ENCODE measurements around the gene MTSS2.

Gene MTSS2

DNA sequence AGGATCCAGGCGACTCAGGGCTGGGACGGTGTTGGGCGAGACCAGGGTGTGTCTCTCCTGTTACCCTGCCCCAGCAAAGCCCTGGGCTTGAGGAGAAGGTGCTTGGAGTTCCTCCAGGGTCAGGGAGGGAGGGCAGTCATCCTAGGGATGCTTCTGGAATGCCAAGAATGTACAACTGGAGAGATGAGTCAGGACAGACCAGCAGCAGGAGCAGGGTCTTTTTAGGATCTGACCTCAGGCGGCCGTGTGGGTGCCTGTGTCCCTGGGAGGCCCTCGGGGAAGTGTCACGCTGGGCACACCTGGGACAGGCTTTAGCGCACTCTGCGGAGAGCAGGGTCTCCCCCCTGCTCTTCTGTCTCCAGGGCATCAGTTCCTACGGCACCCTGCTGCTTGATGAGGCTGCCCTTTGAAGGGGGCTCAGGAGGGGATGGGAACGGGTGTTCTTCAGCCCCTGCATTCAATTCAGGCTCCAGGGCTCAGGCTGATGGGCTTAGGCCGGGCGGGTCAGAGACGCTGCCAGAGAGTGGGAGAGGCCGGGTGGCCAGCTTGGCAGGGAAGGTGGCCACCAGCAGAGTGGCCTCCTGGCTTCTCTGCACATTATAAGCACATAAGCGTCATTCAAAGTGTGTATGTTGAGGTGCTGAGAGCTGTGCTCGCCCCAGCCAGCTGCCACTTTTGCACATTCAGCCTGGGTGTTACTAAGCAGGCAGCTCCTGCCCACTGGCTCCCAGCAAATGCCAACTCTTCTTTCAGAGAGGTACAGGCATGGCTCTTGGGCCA lies 8.4 kb upstream of the MTSS2 start:
- no peak overlapping the region for H3K9ac ChIP-seq (ENCODE audit: low read length in 5 of 5)
- H3K36me3 ChIP-seq (ENCODE audit: control insufficient read depth in 5 of 5, insufficient read depth in 5 of 5, low read length in 5 of 5) = peaks cover 0 to 42% (median 7%) of the 10 kb centered on the region in 5 donors
- H3K27ac ChIP-seq (ENCODE audit: low read depth, low read length) = no peak overlapping the region
- peaks cover 21 to 85% (median 60%) of the 10 kb centered on the region in 5 donors for H3K4me1 ChIP-seq (ENCODE audit: control insufficient read depth in 5 of 5, insufficient read depth in 5 of 5, low read length in 5 of 5)
- H3K9me3 ChIP-seq (ENCODE audit: control insufficient read depth in 5 of 5, low read length in 5 of 5) = no peaks in the 10 kb centered on the region
- H3K4me3 ChIP-seq (ENCODE audit: low read depth in 1 of 5, low read length in 5 of 5) = no peak overlapping the region
- H3K27me3 ChIP-seq (ENCODE audit: control insufficient read depth in 5 of 5, insufficient read depth in 4 of 5, low read length in 5 of 5) = no peaks in the 10 kb centered on the region

DNA sequence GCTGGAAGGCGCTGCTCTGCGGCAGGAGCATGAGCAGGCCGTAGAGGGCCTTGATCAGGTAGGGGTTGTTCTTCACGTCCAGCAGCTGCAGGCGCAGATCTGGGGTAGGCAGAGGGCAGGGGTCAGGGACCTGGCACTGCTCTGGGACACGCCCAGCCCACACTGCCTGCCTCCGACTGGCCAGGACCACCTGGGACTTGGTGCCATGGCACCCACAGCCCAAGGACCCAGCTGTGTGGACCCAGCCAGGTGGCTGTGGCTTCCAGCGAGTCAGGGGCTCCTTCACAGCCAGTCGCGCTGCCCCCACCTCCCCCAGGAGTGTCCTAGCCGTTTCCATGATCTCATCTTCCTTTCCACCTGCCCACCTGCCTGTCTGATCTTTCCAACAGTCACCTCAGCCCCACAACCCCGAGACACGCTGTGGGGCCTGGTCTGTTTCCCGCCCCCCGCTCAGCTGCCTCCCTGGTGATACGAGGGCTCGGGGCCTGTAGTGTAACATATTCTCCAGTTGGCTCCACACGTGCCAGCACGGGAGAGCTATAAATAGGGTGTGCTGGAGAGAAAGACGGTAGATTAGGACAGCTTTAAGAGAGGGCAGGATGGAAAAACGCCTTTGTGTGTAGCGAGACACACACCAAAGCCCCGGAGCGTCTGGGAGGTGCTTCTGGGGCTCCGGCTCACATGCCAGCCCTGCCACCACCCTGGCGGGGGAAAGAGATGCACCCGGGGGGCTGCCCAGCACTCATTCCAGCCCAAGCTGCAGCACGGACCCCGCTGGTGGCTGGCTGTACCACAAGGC lies 7.2 kb upstream of the MTSS2 start:
- no peaks in the 10 kb centered on the region for H3K9me3 ChIP-seq (ENCODE audit: control insufficient read depth in 5 of 5, low read length in 5 of 5)
- H3K4me3 ChIP-seq (ENCODE audit: low read depth in 1 of 5, low read length in 5 of 5) = no peak overlapping the region
- peaks cover 0 to 31% (median 0%) of the 10 kb centered on the region in 5 donors for H3K36me3 ChIP-seq (ENCODE audit: control insufficient read depth in 5 of 5, insufficient read depth in 5 of 5, low read length in 5 of 5)
- H3K9ac ChIP-seq (ENCODE audit: low read length in 5 of 5) = peak overlapping the region in 1 of 5 donors; percentile 11
- H3K4me1 ChIP-seq (ENCODE audit: control insufficient read depth in 5 of 5, insufficient read depth in 5 of 5, low read length in 5 of 5) = peaks cover 26 to 97% (median 72%) of the 10 kb centered on the region in 5 donors
- H3K27me3 ChIP-seq (ENCODE audit: control insufficient read depth in 5 of 5, insufficient read depth in 4 of 5, low read length in 5 of 5) = no peaks in the 10 kb centered on the region
- H3K27ac ChIP-seq (ENCODE audit: low read depth, low read length) = peak overlapping the region; percentile 82

DNA sequence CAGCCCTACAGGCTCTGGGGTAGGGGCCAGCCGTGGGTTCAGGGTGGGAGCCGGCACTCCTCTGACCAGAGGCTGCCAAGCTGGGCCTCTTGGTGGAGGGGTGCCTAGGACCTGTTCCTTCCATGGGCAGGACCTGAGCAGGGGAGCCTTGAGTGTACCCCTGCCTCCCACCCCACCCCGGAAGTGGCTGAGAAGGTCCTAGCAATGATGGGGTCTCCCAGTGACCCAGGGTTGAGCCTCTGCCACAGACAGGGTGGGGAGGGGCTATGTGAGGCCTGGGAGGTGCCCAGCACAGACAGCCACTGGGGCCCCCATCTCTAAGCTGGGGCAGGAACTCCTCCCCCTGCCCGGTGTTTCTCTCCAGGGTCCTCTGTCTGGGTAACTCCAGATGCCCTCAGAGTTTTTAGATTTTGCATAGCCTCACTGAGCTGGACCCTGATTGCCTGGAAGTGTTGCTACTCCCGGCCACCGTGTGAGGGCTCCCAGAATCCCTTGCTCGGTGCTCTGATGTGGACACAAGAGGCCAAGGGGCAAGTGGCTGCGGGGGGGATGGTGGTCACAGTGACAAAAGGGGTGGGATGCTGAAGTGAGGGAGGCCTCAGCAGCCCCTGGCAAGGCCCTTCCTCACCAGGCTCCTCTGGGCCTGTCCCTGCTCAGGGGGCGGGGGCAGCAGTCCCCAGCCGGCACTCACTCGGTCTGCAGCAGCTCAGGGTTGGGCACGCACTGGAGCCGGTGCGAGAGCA lies 6.4 kb upstream of the MTSS2 start:
- peaks cover 28 to 98% (median 80%) of the 10 kb centered on the region in 5 donors for H3K4me1 ChIP-seq (ENCODE audit: control insufficient read depth in 5 of 5, insufficient read depth in 5 of 5, low read length in 5 of 5)

DNA sequence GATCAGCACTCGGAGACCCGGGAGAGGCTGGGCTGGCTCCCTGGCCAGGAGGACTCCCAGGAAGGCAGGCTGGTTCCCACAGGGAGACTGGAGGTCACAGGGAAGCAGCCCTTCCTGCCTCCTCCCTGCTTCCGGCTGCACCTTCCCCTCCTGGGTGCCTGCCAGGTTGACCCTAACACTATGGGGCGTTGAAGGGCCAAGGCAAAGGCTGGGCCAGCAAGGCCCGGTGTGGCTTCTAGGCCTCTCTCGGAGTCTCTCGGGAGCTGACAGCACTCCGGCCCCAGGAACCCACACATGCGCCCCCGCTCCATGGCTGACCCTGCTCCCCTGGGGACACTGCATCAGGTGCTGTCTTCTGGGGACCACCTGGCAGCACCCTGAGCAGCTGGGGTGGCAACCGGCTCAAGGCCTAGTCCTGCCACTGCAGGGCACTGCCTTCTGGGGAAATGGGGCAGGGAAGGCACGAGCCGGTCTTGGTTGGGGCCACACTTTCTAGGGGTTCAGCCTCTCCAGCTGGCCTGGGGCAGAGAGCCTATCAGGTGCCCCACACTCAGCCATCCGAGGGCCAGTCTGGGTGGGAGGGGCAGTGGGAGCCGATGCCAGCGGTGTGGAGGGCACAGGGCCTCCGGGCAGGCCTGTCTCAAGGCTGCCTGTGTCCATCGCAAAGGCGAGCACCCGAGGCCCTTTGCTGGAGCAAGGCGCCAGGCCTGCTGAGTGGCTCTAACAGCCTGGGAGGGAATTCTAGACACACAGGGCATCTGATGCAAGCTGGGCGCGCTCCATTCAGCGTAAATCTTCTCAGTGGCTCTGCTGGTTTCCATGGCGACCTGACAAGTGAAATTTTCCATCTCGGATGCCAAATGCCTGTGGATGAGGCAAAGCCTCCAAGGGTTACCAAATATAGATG lies 5.6 kb upstream of the MTSS2 start:
- H3K27ac ChIP-seq (ENCODE audit: low read depth, low read length) = peak overlapping the region; percentile 82
- H3K4me1 ChIP-seq (ENCODE audit: control insufficient read depth in 5 of 5, insufficient read depth in 5 of 5, low read length in 5 of 5) = peaks cover 30 to 99% (median 88%) of the 10 kb centered on the region in 5 donors
- no peaks in the 10 kb centered on the region for H3K27me3 ChIP-seq (ENCODE audit: control insufficient read depth in 5 of 5, insufficient read depth in 4 of 5, low read length in 5 of 5)
- H3K36me3 ChIP-seq (ENCODE audit: control insufficient read depth in 5 of 5, insufficient read depth in 5 of 5, low read length in 5 of 5) = peaks cover 0 to 28% (median 0%) of the 10 kb centered on the region in 5 donors
- no peak overlapping the region for H3K4me3 ChIP-seq (ENCODE audit: low read depth in 1 of 5, low read length in 5 of 5)
- peak overlapping the region; percentile 13 to 71 (median 33) for H3K9ac ChIP-seq (ENCODE audit: low read length in 5 of 5)
- no peaks in the 10 kb centered on the region for H3K9me3 ChIP-seq (ENCODE audit: control insufficient read depth in 5 of 5, low read length in 5 of 5)

More for the DNA sequence above, 6.4 kb upstream of the MTSS2 start:
- no peaks in the 10 kb centered on the region for H3K27me3 ChIP-seq (ENCODE audit: control insufficient read depth in 5 of 5, insufficient read depth in 4 of 5, low read length in 5 of 5)
- peak overlapping the region; percentile 82 for H3K27ac ChIP-seq (ENCODE audit: low read depth, low read length)
- no peaks in the 10 kb centered on the region for H3K9me3 ChIP-seq (ENCODE audit: control insufficient read depth in 5 of 5, low read length in 5 of 5)
- H3K9ac ChIP-seq (ENCODE audit: low read length in 5 of 5) = no peak overlapping the region
- H3K4me3 ChIP-seq (ENCODE audit: low read depth in 1 of 5, low read length in 5 of 5) = no peak overlapping the region
- H3K36me3 ChIP-seq (ENCODE audit: control insufficient read depth in 5 of 5, insufficient read depth in 5 of 5, low read length in 5 of 5) = peaks cover 0 to 28% (median 0%) of the 10 kb centered on the region in 5 donors

DNA sequence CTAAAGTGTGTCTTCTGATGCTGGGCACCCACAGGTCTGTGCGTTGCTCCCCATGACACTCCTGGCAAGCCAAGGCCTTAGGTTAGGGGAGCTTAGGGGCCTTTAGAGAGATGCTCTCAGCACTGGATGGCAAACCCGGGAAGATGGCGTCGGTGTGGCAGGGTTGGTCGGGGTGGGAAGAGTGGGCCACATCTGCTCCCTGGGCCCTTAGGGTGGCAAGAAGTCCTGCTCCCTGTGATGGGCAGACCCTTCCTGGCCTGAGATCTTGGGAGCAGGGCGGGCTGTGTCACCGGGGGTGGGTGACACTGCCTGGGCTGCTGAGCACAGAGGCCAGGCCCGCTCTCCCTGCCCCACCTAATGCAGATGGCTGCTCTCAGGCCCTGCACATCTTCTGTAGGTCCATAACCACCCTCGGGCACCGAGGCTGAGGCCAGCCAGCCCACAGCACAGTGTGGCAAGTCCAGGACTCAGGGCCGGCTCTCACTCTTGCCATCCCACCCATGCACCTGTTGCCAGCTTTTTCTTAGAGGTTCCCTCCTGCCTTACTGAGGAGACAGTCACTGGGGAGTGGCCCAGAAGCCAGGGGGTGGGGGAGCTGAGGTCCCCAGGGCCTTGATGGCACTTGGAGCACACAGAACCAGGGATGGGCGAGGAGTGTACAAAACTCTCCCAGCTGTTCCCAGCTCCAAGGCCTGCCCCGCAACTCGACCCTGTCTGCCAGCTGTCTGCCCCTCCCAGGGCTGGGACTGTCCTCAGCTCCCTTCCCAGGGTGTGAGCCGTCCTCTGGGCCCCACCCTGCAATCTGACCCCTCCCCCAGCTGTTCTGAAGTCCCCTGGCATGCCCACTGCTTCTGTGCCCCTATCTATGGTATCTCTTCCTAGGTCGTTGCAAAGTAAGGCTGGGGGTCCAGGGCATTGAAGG lies 4.4 kb upstream of the MTSS2 start:
- no peaks in the 10 kb centered on the region for H3K27me3 ChIP-seq (ENCODE audit: control insufficient read depth in 5 of 5, insufficient read depth in 4 of 5, low read length in 5 of 5)
- H3K36me3 ChIP-seq (ENCODE audit: control insufficient read depth in 5 of 5, insufficient read depth in 5 of 5, low read length in 5 of 5) = peaks cover 0 to 22% (median 0%) of the 10 kb centered on the region in 5 donors
- H3K4me1 ChIP-seq (ENCODE audit: control insufficient read depth in 5 of 5, insufficient read depth in 5 of 5, low read length in 5 of 5) = peaks cover 25 to 93% (median 85%) of the 10 kb centered on the region in 5 donors
- H3K9me3 ChIP-seq (ENCODE audit: control insufficient read depth in 5 of 5, low read length in 5 of 5) = no peaks in the 10 kb centered on the region
- H3K9ac ChIP-seq (ENCODE audit: low read length in 5 of 5) = peak overlapping the region in 1 of 5 donors; percentile 57
- peak overlapping the region; percentile 82 for H3K27ac ChIP-seq (ENCODE audit: low read depth, low read length)
- no peak overlapping the region for H3K4me3 ChIP-seq (ENCODE audit: low read depth in 1 of 5, low read length in 5 of 5)

DNA sequence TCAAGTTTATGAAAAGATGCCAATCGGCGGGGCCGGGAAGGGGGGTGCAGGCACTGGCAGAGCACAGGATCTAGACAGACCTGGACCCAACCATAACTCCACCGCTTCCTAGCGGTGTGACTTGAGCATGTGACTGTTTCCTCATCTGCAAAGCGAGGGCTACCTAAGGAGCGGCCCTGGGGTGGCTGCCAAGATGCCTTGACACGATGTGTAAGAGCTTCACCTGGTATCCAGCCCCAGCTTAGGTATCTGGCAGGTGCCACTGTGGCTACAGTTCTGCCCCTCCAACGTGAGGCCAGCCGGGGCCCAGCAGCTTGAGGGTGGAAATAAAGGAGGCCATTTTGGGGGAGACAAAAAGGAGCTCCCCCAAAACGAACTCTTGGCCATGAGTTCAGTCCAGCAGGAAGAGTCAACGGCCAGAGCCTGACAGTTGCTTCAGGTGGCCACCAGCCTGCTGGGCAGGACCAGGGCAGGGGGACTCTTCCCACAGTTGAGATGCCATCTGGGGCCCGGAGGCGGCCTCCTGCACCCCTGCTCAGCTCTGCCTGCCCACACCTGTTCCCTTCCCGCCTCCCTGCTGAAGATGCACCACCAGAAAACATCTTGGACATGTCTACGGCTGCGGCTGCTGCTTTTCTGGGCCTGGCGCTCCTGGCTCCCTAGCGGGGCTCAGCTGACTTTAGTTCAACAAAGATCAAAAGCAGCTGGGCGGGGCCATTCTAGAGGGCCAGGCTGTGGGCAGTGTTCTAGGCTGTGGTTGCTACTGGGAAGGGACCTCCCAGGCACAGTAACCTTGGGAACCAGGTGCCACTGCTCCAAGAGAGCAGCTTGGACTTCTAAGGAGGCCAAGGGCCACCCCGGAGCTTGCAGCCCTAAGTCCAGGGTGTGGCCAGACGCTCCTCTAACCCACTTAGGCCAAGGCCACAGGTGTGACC lies 3.4 kb upstream of the MTSS2 start:
- H3K4me3 ChIP-seq (ENCODE audit: low read depth in 1 of 5, low read length in 5 of 5) = no peak overlapping the region
- peak overlapping the region; percentile 75 for H3K27ac ChIP-seq (ENCODE audit: low read depth, low read length)
- no peaks in the 10 kb centered on the region for H3K9me3 ChIP-seq (ENCODE audit: control insufficient read depth in 5 of 5, low read length in 5 of 5)
- no peak overlapping the region for H3K9ac ChIP-seq (ENCODE audit: low read length in 5 of 5)
- peaks cover 28 to 94% (median 91%) of the 10 kb centered on the region in 5 donors for H3K4me1 ChIP-seq (ENCODE audit: control insufficient read depth in 5 of 5, insufficient read depth in 5 of 5, low read length in 5 of 5)
- no peaks in the 10 kb centered on the region for H3K27me3 ChIP-seq (ENCODE audit: control insufficient read depth in 5 of 5, insufficient read depth in 4 of 5, low read length in 5 of 5)
- peaks cover 0 to 19% (median 0%) of the 10 kb centered on the region in 5 donors for H3K36me3 ChIP-seq (ENCODE audit: control insufficient read depth in 5 of 5, insufficient read depth in 5 of 5, low read length in 5 of 5)

DNA sequence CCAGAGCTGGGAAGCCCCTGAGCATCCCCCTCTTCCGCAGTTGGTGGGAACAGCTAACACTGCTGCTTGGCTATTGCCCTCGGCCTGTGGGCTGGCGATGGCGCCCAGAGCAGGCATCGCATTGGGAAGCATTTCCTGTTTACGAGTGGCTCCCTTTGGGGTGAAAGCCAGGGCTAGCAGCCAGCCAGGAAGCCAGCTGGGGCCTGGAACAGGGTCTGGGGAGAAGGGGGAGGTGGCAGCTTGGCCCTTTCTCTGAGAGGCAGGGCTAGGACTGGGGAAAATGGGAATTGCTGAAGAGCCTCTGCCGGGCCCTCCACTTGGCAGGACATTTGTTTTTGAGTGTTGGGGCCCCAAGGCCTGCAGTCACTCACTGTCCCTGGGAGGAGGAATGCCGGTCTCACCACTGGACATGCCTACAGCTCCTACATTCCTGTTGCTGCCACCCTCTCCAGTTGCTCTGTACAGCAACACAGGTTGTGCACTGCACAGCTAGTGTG lies 2.4 kb upstream of the MTSS2 start:
- peak overlapping the region; percentile 75 for H3K27ac ChIP-seq (ENCODE audit: low read depth, low read length)
- peak overlapping the region in 1 of 5 donors; percentile 41 for H3K9ac ChIP-seq (ENCODE audit: low read length in 5 of 5)
- H3K27me3 ChIP-seq (ENCODE audit: control insufficient read depth in 5 of 5, insufficient read depth in 4 of 5, low read length in 5 of 5) = no peaks in the 10 kb centered on the region
- H3K4me1 ChIP-seq (ENCODE audit: control insufficient read depth in 5 of 5, insufficient read depth in 5 of 5, low read length in 5 of 5) = peaks cover 28 to 93% (median 89%) of the 10 kb centered on the region in 5 donors
- H3K9me3 ChIP-seq (ENCODE audit: control insufficient read depth in 5 of 5, low read length in 5 of 5) = no peaks in the 10 kb centered on the region
- peaks cover 0 to 10% (median 0%) of the 10 kb centered on the region in 5 donors for H3K36me3 ChIP-seq (ENCODE audit: control insufficient read depth in 5 of 5, insufficient read depth in 5 of 5, low read length in 5 of 5)
- H3K4me3 ChIP-seq (ENCODE audit: low read depth in 1 of 5, low read length in 5 of 5) = peak overlapping the region in 2 of 5 donors; percentile 16 to 28

Data from subcutaneous abdominal adipose tissue (tissue), 5 donors.